Subcutaneous abdominal adipose tissue (tissue), 5 donors: ENCODE data around the gene ZNF598.
A peak's percentile ranks its signal among the peaks of the same experiment; 100 is the strongest.

Experiments
- H3K27ac ChIP-seq: one replicate; pipeline ENCODE4 v1.7.0; 2013; ENCODE audit warnings: low read depth, mild to moderate bottlenecking, inconsistent platforms, low read length, moderate library complexity
- H3K27me3 ChIP-seq, 5 donors: one replicate each; pipeline ENCODE4 v1.7.0; 2013; ENCODE audit warnings: low read length in 5 of 5, inconsistent platforms in 1 of 5; ENCODE audit not compliant: control insufficient read depth in 5 of 5, insufficient read depth in 4 of 5
- H3K36me3 ChIP-seq, 5 donors: one replicate each; pipeline ENCODE4 v1.7.0; 2013; ENCODE audit warnings: low read length in 5 of 5; ENCODE audit not compliant: control insufficient read depth in 5 of 5, insufficient read depth in 5 of 5
- H3K4me1 ChIP-seq, 5 donors: one replicate each; pipeline ENCODE4 v1.7.0; 2013; ENCODE audit warnings: low read length in 5 of 5, mild to moderate bottlenecking in 3 of 5, moderate library complexity in 1 of 5; ENCODE audit not compliant: control insufficient read depth in 5 of 5, insufficient read depth in 5 of 5
- H3K4me3 ChIP-seq, 5 donors: one replicate each; pipeline ENCODE4 v1.7.0; 2013; ENCODE audit warnings: low read length in 5 of 5, low read depth in 1 of 5
- H3K9ac ChIP-seq, 5 donors: one replicate each; pipeline ENCODE4 v1.7.0; 2013; ENCODE audit warnings: low read length in 5 of 5, mild to moderate bottlenecking in 4 of 5, moderate library complexity in 3 of 5
- H3K9me3 ChIP-seq, 5 donors: one replicate each; pipeline ENCODE4 v1.7.0; 2013; ENCODE audit warnings: low read length in 5 of 5; ENCODE audit not compliant: control insufficient read depth in 5 of 5
- donor health status: healthy.
- donor health status: healthy.
- donor health status: healthy.
- donor health status: healthy.
- donor health status: healthy.

The ZNF598 gene

DNA sequence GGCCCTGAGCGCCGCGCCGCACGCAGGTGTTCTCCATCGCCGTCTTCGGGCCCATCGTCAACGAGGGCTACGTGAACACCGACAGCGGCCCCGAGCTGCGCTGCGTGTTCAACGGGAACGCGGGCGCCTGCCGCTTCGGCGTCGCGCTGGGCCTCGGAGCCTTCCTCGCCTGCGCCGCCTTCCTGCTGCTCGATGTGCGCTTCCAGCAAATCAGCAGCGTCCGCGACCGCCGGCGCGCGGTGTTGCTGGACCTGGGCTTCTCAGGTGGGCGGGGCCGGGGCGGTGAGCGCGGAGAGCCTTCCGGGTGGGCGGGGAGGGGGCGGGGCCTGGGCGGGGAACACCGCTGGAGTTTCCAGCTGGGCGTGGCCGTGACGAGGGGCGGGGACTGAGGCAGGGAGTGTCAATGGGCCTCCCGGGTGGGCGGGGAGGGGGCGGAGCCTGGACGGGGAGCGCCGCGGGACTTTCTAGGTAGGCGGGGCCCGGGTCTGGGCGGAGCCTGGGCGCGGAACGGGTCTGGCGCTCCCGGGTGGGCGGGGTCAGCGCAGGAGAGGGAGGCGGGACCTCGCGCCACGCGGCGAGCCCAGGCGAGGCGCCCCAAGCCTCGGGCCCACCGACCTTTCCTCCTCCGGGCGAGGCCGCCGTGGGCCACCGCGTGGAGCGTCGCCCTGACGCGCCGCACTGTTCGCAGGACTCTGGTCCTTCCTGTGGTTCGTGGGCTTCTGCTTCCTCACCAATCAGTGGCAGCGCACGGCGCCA is 17.5 kb downstream of the ZNF598 start:
- H3K27me3 ChIP-seq: peaks cover 17 to 27% (median 25%) of the 10 kb centered on the region in 5 donors
- no peak overlapping the region for H3K27ac ChIP-seq
- peak overlapping the region in 1 of 5 donors; percentile 37 for H3K9ac ChIP-seq
- H3K4me3 ChIP-seq: peak overlapping the region in 4 of 5 donors; percentile 48 to 69 (median 58)
- peaks cover 0 to 6% (median 5%) of the 10 kb centered on the region in 5 donors for H3K36me3 ChIP-seq
- H3K9me3 ChIP-seq: no peaks in the 10 kb centered on the region
- H3K4me1 ChIP-seq: peaks cover 0 to 30% (median 24%) of the 10 kb centered on the region in 5 donors

DNA sequence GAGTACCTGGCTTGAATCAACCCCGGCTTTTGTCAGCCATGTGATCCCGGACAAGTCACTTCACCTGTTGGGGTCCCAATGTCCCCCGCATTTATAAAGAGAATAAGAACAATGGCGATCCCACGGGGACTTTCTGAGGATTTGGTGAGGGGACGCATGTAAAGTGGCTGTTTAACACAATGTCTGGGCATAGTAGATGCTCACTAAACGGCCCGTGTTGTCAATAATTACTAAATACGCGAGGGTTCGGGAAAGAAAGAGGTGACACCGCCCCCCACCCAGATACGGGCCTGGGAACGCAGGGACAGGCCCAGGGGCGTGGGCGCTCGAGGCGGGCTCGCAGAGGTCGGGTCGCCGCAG is 18.1 kb downstream of the ZNF598 start:
- no peaks in the 10 kb centered on the region for H3K9me3 ChIP-seq
- H3K27ac ChIP-seq: no peak overlapping the region
- H3K4me3 ChIP-seq: peak overlapping the region in 4 of 5 donors; percentile 48 to 69 (median 58)
- H3K36me3 ChIP-seq: peaks cover 0 to 8% (median 7%) of the 10 kb centered on the region in 5 donors
- H3K27me3 ChIP-seq: peaks cover 17 to 27% (median 25%) of the 10 kb centered on the region in 5 donors
- H3K4me1 ChIP-seq: peaks cover 0 to 25% (median 21%) of the 10 kb centered on the region in 5 donors
- peak overlapping the region in 1 of 5 donors; percentile 37 for H3K9ac ChIP-seq

DNA sequence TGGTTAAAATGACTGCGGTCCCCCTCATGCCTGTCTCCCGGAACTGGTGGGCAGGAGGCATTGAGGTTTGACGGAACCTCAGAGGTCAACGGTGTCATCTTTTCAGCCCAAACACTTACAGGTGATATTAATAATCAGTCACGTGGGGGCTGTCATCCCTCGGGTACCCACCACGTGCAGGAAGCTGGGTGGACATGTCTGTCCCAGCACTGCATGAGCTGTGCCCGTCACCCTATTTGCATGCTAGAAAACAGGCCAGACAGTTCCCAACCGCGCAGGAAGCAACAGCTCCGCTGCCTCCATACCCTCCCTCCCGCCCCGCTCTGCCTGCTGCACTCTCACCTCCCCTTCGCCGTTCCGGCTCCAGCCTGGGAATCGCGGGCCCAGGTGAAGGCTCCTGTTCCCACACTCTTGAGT is 18.5 kb downstream of the ZNF598 start:
- no peaks in the 10 kb centered on the region for H3K9me3 ChIP-seq
- no peak overlapping the region for H3K9ac ChIP-seq
- peak overlapping the region in 2 of 5 donors; percentile 56 to 69 for H3K4me3 ChIP-seq
- peaks cover 0 to 12% (median 12%) of the 10 kb centered on the region in 5 donors for H3K36me3 ChIP-seq
- H3K4me1 ChIP-seq: peaks cover 0 to 24% (median 21%) of the 10 kb centered on the region in 5 donors
- peaks cover 17 to 27% (median 25%) of the 10 kb centered on the region in 5 donors for H3K27me3 ChIP-seq
- H3K27ac ChIP-seq: no peak overlapping the region

DNA sequence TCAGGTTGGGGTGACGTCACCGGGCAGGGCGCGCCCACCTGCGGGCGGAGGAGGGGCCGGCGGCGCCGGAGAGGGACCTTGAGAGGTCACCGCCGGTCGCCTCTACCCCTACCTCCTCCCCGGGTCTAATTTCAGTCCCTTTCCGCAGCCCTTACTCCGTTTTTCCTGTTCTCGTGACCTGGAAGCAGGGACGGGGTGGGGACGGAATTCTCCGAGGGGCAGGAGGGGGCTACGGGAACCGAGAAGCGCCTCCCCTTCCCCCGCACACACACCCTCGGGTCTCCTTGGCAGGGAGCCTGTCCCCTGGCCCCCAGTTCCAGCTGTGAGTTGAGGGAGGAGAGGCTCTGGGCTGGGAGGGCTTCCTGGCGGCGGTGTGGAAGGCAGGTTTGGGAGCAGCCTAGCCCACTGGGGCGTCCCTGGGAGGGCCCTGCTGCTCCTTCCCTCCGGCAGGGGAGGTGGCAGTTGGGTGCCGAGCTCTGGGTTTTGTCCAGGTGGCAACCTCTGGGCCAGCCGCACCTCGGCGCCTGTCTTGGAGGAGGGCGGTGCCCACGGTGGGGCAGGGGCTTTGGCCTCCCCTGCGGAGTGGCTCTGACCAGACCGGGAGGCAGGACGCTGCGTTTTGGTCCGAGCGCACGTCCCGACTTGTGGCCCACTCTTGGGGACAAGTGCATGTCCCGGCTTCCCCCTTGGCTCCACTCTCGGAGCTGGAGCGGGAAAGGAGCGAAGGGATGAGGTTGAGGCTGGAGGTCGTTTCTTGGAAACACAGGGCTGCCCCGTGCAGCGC is 19.1 kb downstream of the ZNF598 start:
- H3K9me3 ChIP-seq: no peaks in the 10 kb centered on the region
- peak overlapping the region in 2 of 5 donors; percentile 16 to 22 for H3K4me3 ChIP-seq
- H3K36me3 ChIP-seq: peaks cover 0 to 18% (median 16%) of the 10 kb centered on the region in 5 donors
- H3K4me1 ChIP-seq: peaks cover 0 to 26% (median 21%) of the 10 kb centered on the region in 5 donors
- H3K9ac ChIP-seq: no peak overlapping the region
- H3K27ac ChIP-seq: no peak overlapping the region
- peaks cover 17 to 27% (median 25%) of the 10 kb centered on the region in 5 donors for H3K27me3 ChIP-seq

DNA sequence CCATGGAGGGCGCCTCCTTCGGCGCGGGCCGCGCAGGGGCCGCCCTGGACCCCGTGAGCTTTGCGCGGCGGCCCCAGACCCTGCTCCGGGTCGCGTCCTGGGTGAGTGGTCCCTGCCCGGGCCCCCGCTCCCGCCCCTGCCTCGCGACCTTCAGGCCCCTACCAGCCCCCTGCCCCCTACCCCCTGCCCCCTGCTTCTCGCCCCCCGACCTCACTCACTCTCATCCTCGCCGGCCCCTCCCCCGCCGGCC is 19.6 kb downstream of the ZNF598 start:
- no peak overlapping the region for H3K4me3 ChIP-seq

DNA sequence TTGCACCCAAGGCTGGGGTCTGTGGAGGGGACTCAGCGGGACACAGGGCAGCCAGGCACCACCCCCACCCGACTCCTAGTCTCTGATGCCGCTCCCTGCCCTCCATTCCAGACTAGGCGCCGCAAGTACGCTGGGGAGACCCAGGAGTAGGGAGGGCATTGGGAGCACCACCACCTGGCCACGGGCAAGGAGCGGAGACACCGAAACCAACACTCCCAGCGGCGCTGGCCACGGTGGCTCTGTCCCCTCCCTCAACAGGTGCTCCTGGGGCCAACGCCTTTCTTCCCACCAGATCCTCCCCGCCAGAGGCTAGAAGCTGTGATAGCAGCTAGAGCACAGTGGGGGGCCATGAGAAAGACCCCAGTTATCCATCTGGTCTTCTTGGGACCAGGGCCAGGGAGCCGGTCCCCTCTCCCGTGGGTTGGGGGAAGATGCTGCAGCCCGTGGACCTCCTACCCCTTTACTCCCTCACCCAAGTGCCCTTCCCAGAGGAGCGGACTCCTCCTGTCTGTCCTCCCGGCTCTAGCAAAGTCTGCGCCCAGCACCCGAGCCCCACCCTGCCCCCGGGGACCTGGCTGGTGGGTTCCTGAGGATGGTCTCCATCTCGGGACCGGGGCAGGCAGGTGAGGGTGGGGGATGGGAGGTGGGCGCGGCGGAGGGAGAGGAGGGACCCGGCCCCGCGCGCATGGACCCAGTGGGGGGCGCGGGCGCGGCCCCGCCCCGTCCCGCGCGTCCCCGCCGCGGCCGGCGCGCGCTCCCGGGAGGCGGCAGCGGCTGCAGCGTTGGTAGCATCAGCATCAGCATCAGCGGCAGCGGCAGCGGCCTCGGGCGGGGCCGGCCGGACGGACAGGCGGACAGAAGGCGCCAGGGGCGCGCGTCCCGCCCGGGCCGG is 20.2 kb downstream of the ZNF598 start, which contains the start of gene SYNGR3:
TSS of gene SYNGR3 (plus strand) at position 762 of the 892 bp plus-strand sequence. CDS start 133 bp downstream, outside the sequence.
- Histone ChIP-seq H3K9ac (no peak within 1 kb of the TSS), H3K27me3 (peaks cover 17 to 27% (median 25%) of the 10 kb centered on the region in 5 donors), H3K4me3 (peak within 1 kb of the TSS in 1 of 5 donors; percentile 22), H3K36me3 (peaks cover 0 to 21% (median 18%) of the 10 kb centered on the region in 5 donors), H3K27ac (no peak within 1 kb of the TSS), H3K4me1 (peaks cover 5 to 37% (median 30%) of the 10 kb centered on the region in 5 donors), H3K9me3 (no peaks in the 10 kb centered on the region)

More for the DNA sequence above, 19.6 kb downstream of the ZNF598 start:
- peaks cover 17 to 27% (median 25%) of the 10 kb centered on the region in 5 donors for H3K27me3 ChIP-seq
- H3K27ac ChIP-seq: no peak overlapping the region
- no peak overlapping the region for H3K9ac ChIP-seq
- H3K4me1 ChIP-seq: peaks cover 1 to 31% (median 24%) of the 10 kb centered on the region in 5 donors
- no peaks in the 10 kb centered on the region for H3K9me3 ChIP-seq
- peaks cover 0 to 21% (median 18%) of the 10 kb centered on the region in 5 donors for H3K36me3 ChIP-seq

DNA sequence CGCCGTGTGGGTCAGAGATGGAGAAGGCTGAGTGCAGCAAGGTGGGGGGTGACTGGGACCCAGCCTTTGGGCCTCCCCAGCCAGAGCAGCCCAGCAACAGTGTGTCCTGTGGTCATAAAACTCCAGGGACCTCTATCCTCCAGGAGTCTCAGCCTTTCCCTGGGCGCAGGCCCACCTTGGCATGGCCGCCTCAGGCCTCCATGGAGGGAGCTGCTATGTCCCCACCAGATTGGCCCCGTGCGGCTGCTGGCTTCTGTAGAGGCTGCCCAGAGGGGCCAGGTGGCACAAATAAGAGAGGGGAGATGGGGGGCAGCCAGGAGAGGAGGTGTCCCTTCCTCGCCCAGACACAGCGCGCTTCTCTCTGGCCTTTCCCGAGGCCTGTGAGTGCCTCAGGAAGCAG is 22.4 kb downstream of the ZNF598 start:
- Histone ChIP-seq H3K4me3 (no peak overlapping the region), H3K9ac (no peak overlapping the region), H3K4me1 (peaks cover 5 to 44% (median 37%) of the 10 kb centered on the region in 5 donors), H3K36me3 (peaks cover 0 to 21% (median 18%) of the 10 kb centered on the region in 5 donors), H3K27me3 (peaks cover 17 to 30% (median 27%) of the 10 kb centered on the region in 5 donors), H3K9me3 (no peaks in the 10 kb centered on the region), H3K27ac (no peak overlapping the region)

DNA sequence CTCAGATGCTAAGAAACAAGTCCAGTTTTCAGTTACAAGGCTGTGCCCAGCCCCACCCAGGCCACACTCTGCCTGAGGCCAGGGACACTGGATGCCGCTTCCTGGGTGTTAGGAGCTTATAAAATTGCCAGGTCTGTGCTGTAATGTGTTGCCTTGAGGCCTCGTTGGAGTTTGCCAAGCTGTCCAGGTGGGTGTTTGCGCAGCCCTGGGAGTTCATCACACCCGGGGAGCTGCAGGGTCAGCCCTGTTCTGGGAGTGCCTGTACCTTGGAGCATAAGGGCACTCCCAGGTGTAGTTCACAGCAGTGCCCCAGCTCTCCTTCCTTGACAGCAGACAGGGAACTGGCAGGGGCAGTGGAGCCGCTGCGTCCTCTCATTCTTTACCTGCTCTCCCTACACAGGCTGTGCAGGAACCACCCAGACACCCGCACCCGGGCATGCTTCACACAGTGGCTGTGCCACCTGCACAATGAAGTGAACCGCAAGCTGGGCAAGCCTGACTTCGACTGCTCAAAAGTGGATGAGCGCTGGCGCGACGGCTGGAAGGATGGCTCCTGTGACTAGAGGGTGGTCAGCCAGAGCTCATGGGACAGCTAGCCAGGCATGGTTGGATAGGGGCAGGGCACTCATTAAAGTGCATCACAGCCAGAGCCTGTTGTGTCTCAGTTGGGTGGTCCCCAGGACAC is 24.0 kb downstream of the ZNF598 start:
- Histone ChIP-seq H3K4me1 (peaks cover 5 to 30% (median 23%) of the 10 kb centered on the region in 5 donors), H3K9me3 (no peaks in the 10 kb centered on the region), H3K27me3 (peaks cover 23 to 34% (median 33%) of the 10 kb centered on the region in 5 donors), H3K36me3 (peaks cover 0 to 21% (median 18%) of the 10 kb centered on the region in 5 donors), H3K4me3 (peak overlapping the region in 1 of 5 donors; percentile 80), H3K9ac (peak overlapping the region in 1 of 5 donors; percentile 79), H3K27ac (no peak overlapping the region)
